GM06990 (cell line): Measurements from ENCODE around the gene EPX.

Experiments used
- DNase-seq: peaks from one replicate; pipeline ENCODE4 v3.0.0-alpha.2; 2011; ENCODE audit not compliant: insufficient read length; ENCODE audit errors: extremely low read depth
- H3K27me3 ChIP-seq: replicated peaks from 2 replicates; pipeline ENCODE4 v1.6.0; 2011; ENCODE audit warnings: low read length; ENCODE audit not compliant: control insufficient read depth, insufficient read depth
- H3K36me3 ChIP-seq: 2 replicates; pipeline ENCODE4 v1.5.1; 2011; ENCODE audit warnings: low read length; ENCODE audit not compliant: control insufficient read depth, insufficient read depth
- H3K4me3 ChIP-seq: replicated peaks from 2 replicates; pipeline ENCODE4 v1.5.1; 2011; ENCODE audit warnings: low read depth, mild to moderate bottlenecking, control low read depth, low read length
- CTCF ChIP-seq: IDR thresholded peaks from 2 replicates; pipeline ENCODE4 v1.5.1; 2011; ENCODE audit warnings: low read length, control low read depth, mild to moderate bottlenecking, inconsistent platforms; ENCODE audit not compliant: insufficient read depth, poor library complexity, severe bottlenecking

EPX gene

GRCh38 chr17:58217766-58218165 lies 25.2 kb downstream of the EPX start:
- no peak for DNase-seq
- TF ChIP-seq CTCF, result no peak
- Histone ChIP-seq H3K36me3 (no peaks in the 10 kb centered on the region; the same call in none of the 2 replicates), H3K4me3 (no peak overlapping the region), H3K27me3 (no peaks in the 10 kb centered on the region)

- Histone ChIP-seq H3K36me3 (no peaks in the 10 kb centered on the region), H3K27me3 (no peaks in the 10 kb centered on the region), H3K4me3 (peak within 1 kb of the TSS; percentile 74)
- TF ChIP-seq CTCF, result peak; percentile 71
- peak; percentile 98 for DNase-seq
These were observed 26.7 kb downstream of the EPX start, which contains the start of gene MKS1 for GRCh38 chr17:58219007-58219788. TSS of gene MKS1 (minus strand) at chr17:58219255. CDS start at chr17:58219230, 25 bp downstream.

GRCh38 chr17:58219789-58220183 lies 27.3 kb downstream of the EPX start:
- H3K4me3 ChIP-seq, result peak overlapping the region; percentile 74
- DNase-seq, result no peak

GRCh38 chr17:58224315-58224714 lies 31.8 kb downstream of the EPX start:
- Histone ChIP-seq H3K27me3 (no peaks in the 10 kb centered on the region), H3K36me3 (no peaks in the 10 kb centered on the region), H3K4me3 (no peak overlapping the region)
- no peak for TF ChIP-seq CTCF
- no peak for DNase-seq

More at GRCh38 chr17:58219789-58220183, 27.3 kb downstream of the EPX start:
- Histone ChIP-seq H3K27me3 (no peaks in the 10 kb centered on the region), H3K36me3 (no peaks in the 10 kb centered on the region)
- no peak for TF ChIP-seq CTCF

- H3K27me3 ChIP-seq, result no peaks in the 10 kb centered on the region
- no peak for DNase-seq
- no peaks in the 10 kb centered on the region for H3K36me3 ChIP-seq
- no peak for TF ChIP-seq CTCF
- H3K4me3 ChIP-seq, result no peak overlapping the region
These were observed 35.2 kb downstream of the EPX start for GRCh38 chr17:58227733-58228132.

- Histone ChIP-seq H3K27me3 (no peaks in the 10 kb centered on the region), H3K36me3 (no peaks in the 10 kb centered on the region), H3K4me3 (no peak overlapping the region)
- no peak for TF ChIP-seq CTCF
- no peak for DNase-seq
These were observed 36.2 kb downstream of the EPX start for GRCh38 chr17:58228679-58229078.
